ENCODE results near the gene NCAPH2. TPM values are rescaled to one million over a fixed set of nuclear protein-coding genes. Genes with fewer than 3 reads are reported as not detected.

The NCAPH2 gene
- total and polyA plus RNA-seq, 9 of the 15 experiments (the other 6 are each of a cell fraction or from before 2014, with no cell fraction given), result 3.6 to 88.6 (median 32.4) TPM

- TF ChIP-seq MGA (IDR thresholded peaks at IDR 0.05) (peak; percentile 81), NEUROD1 (IDR thresholded peaks at IDR 0.05; ENCODE audit: borderline replicate concordance, low read depth, low read length, partially characterized antibody) (peak; percentile 12), U2AF2 (optimal IDR thresholded peaks at IDR 0.05; ENCODE audit: low read depth, low read length) (no peak), ILF3 (IDR thresholded peaks at IDR 0.05; ENCODE audit: borderline replicate concordance) (no peak), ZNF583 (CRISPR knock-in tag; IDR thresholded peaks at IDR 0.05) (no peak), GTF2B (IDR thresholded peaks at IDR 0.05; ENCODE audit: extremely low read depth, insufficient read length) (no peak), PHF21A (IDR thresholded peaks at IDR 0.05; ENCODE audit: borderline replicate concordance, low read depth) (no peak), GATA2 (CRISPR knock-in tag; IDR thresholded peaks at IDR 0.05) (no peak), MYNN (IDR thresholded peaks at IDR 0.05) (no peak), MYNN (CRISPR knock-in tag; IDR thresholded peaks at IDR 0.05) (no peak), ZBTB11 (CRISPR knock-in tag; IDR thresholded peaks at IDR 0.05) (no peak), TAF15 (IDR thresholded peaks at IDR 0.05; ENCODE audit: low read depth, low read length) (no peak)
Observed at GRCh38 chr22:50526108-50526833, 18.2 kb downstream of the NCAPH2 start (continued).
